DOHH2 (cell line): ENCODE data around the gene PCGF3.

Experiments used
- EZH2phosphoT487 ChIP-seq: fragments of 200-600 bp; sonication (generic); IDR thresholded peaks from 2 replicates; pipeline ENCODE4 v1.6.1; 2017; ENCODE audit warnings: borderline replicate concordance, mild to moderate bottlenecking, antibody characterized with exemption, low read length, moderate library complexity, mixed read lengths
- TF ChIP-seq, protein P1 (sequence below): fragments of 200-600 bp; sonication (generic); IDR thresholded peaks from one replicate; pipeline ENCODE4 v1.5.1; 2014; ENCODE audit warnings: antibody characterized with exemption, mild to moderate bottlenecking, low read depth, low read length; ENCODE audit not compliant: poor library complexity, severe bottlenecking

- TF ChIP-seq, protein P1, sequence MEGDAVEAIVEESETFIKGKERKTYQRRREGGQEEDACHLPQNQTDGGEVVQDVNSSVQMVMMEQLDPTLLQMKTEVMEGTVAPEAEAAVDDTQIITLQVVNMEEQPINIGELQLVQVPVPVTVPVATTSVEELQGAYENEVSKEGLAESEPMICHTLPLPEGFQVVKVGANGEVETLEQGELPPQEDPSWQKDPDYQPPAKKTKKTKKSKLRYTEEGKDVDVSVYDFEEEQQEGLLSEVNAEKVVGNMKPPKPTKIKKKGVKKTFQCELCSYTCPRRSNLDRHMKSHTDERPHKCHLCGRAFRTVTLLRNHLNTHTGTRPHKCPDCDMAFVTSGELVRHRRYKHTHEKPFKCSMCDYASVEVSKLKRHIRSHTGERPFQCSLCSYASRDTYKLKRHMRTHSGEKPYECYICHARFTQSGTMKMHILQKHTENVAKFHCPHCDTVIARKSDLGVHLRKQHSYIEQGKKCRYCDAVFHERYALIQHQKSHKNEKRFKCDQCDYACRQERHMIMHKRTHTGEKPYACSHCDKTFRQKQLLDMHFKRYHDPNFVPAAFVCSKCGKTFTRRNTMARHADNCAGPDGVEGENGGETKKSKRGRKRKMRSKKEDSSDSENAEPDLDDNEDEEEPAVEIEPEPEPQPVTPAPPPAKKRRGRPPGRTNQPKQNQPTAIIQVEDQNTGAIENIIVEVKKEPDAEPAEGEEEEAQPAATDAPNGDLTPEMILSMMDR = no peak
- no peak for TF ChIP-seq EZH2phosphoT487
Measured at GRCh38 chr4:678331-679103, 27.1 kb upstream of the PCGF3 start.
